Endodermal cell (in vitro differentiated cells): ENCODE results near the gene HP. TPM values are rescaled to one million over a fixed set of nuclear protein-coding genes. Genes with fewer than 3 reads are reported as not detected.

Experiments used
- DNase-seq: peaks from one replicate; pipeline ENCODE4 v3.0.0-alpha.2; 2017
- H3K27ac ChIP-seq: 2 replicates; pipeline ENCODE4 v1.5.1; 2013; ENCODE audit warnings: mild to moderate bottlenecking, low read depth, low read length, moderate library complexity
- H3K27me3 ChIP-seq: 2 replicates; pipeline ENCODE4 v1.6.1; 2013; ENCODE audit warnings: mild to moderate bottlenecking, low read length, moderate library complexity; ENCODE audit not compliant: insufficient read depth, control insufficient read depth, poor library complexity, severe bottlenecking
- H3K36me3 ChIP-seq: 2 replicates; pipeline ENCODE4 v1.7.0; 2013; ENCODE audit warnings: mild to moderate bottlenecking, low read length, moderate library complexity; ENCODE audit not compliant: control insufficient read depth, insufficient read depth
- H3K4me1 ChIP-seq: one replicate; pipeline ENCODE4 v1.7.0; 2013; ENCODE audit warnings: low read length; ENCODE audit not compliant: control insufficient read depth, insufficient read depth
- H3K4me3 ChIP-seq: 2 replicates; pipeline ENCODE4 v1.5.1; 2013; ENCODE audit warnings: mild to moderate bottlenecking, low read length, moderate library complexity
- H3K9ac ChIP-seq: 2 replicates; pipeline ENCODE4 v1.6.1; 2013; ENCODE audit warnings: mild to moderate bottlenecking, low read length, moderate library complexity; ENCODE audit not compliant: poor library complexity, severe bottlenecking; ENCODE audit errors: extremely low read depth
- H3K9me3 ChIP-seq: 2 replicates; pipeline ENCODE4 v1.6.1; 2013; ENCODE audit warnings: mild to moderate bottlenecking, low read length, moderate library complexity; ENCODE audit not compliant: control insufficient read depth
- H3K27ac Mint-ChIP-seq: 2 replicates; pipeline ENCODE4 v1.8.0; 2020; ENCODE audit warnings: mixed read lengths
- H3K27me3 Mint-ChIP-seq: 2 replicates; pipeline ENCODE4 v1.8.0; 2021; ENCODE audit warnings: mild to moderate bottlenecking, mixed read lengths; ENCODE audit not compliant: insufficient read depth
- H3K36me3 Mint-ChIP-seq: 2 replicates; pipeline ENCODE4 v1.8.0; 2020; ENCODE audit warnings: low read depth, mixed read lengths
- H3K4me1 Mint-ChIP-seq: 2 replicates; pipeline ENCODE4 v1.8.0; 2020; ENCODE audit warnings: mixed read lengths
- H3K4me3 Mint-ChIP-seq: 2 replicates; pipeline ENCODE4 v1.8.0; 2020; ENCODE audit warnings: mild to moderate bottlenecking, moderate library complexity, mixed read lengths
- H3K9me3 Mint-ChIP-seq: 2 replicates; pipeline ENCODE4 v1.8.0; 2020; ENCODE audit warnings: mild to moderate bottlenecking, mixed read lengths
- CTCF ChIP-seq: fragments of 200-600 bp; sonication (generic); conservative IDR thresholded peaks from 2 replicates; pipeline ENCODE4 v1.5.0; 2021; ENCODE audit warnings: antibody characterized with exemption, mild to moderate bottlenecking
- WGBS, 2 experiments: methylation state at CpG; one replicate each; pipeline versions ENCODE4 v1.1.5 to v1.1.7; 2013; ENCODE audit warnings: missing lambda C conversion rate in 2 of 2, mixed read lengths in 1 of 2; ENCODE audit not compliant: insufficient coverage in 1 of 2, insufficient read length in 1 of 2; 5-methylcytosine and 5-hydroxymethylcytosine counted together
- total RNA-seq, 2 donors: library from RNA; stranded (reverse); fragmentation: NEBNext Ultra II Directional in 1 of 2; extraction: Animal tissue kit (Norgen Biotek cat#: 25700) in 1 of 2; gene quantifications; 2 replicates in 1 of 2; 3 replicates in 1 of 2; pipeline ENCODE4 v1.2.1, GENCODE V29; 2021

HP gene
- total RNA-seq, 2 donors from 2014 or later, result 3.9 to 9.5 TPM

- H3K27ac ChIP-seq, result peak within 1 kb of the TSS; percentile 79
Measured at GRCh38 chr16:72093448-72094265, 39.4 kb downstream of the HP start, which contains the start of the genes DHX38 and TXNL4B. TSS of gene DHX38 (plus strand) at chr16:72093847. CDS start at chr16:72096158, 2,311 bp downstream. TSS of gene TXNL4B (minus strand) at chr16:72093620. CDS start at chr16:72090749, 2,871 bp downstream.

GRCh38 chr16:72094266-72094610, 39.9 kb downstream of the HP start:
- Mint-ChIP-seq H3K4me1 (peaks cover 16% of the 10 kb centered on the region), H3K9me3 (no peaks in the 10 kb centered on the region), H3K36me3 (peaks cover 40% of the 10 kb centered on the region), H3K27me3 (no peaks in the 10 kb centered on the region), H3K27ac (peak overlapping the region; percentile 98), H3K4me3 (peak overlapping the region; percentile 96)
- Histone ChIP-seq H3K9me3 (no peaks in the 10 kb centered on the region), H3K36me3 (peaks cover 45% of the 10 kb centered on the region), H3K4me1 (peaks cover 14% of the 10 kb centered on the region), H3K9ac (peak overlapping the region; percentile 84), H3K27ac (peak overlapping the region; percentile 79), H3K27me3 (no peaks in the 10 kb centered on the region), H3K4me3 (peak overlapping the region; percentile 92)
- TF ChIP-seq CTCF, result no peak
- DNase-seq, result no peak
- 3 to 7% methylated on average over 5 to 11 of the region's 11 CpGs for WGBS, 2 experiments

More at GRCh38 chr16:72093448-72094265, 39.4 kb downstream of the HP start, which contains the start of the genes DHX38 and TXNL4B:
- H3K9me3 Mint-ChIP-seq, result no peaks in the 10 kb centered on the region
- H3K27me3 Mint-ChIP-seq, result no peaks in the 10 kb centered on the region
- Histone ChIP-seq H3K9ac (peak within 1 kb of the TSS; percentile 84), H3K9me3 (no peaks in the 10 kb centered on the region), H3K27me3 (no peaks in the 10 kb centered on the region), H3K4me1 (peaks cover 14% of the 10 kb centered on the region), H3K36me3 (peaks cover 46% of the 10 kb centered on the region), H3K4me3 (peak within 1 kb of the TSS; percentile 92)
- 0% methylated on average over 25 to 43 of the region's 43 CpGs for WGBS, 2 experiments
- no peak for TF ChIP-seq CTCF
- peaks cover 40% of the 10 kb centered on the region for H3K36me3 Mint-ChIP-seq
- H3K27ac Mint-ChIP-seq, result peak within 1 kb of the TSS; percentile 98
- H3K4me1 Mint-ChIP-seq, result peaks cover 16% of the 10 kb centered on the region
- H3K4me3 Mint-ChIP-seq, result peak within 1 kb of the TSS; percentile 96
- peak; percentile 97 for DNase-seq

- Histone ChIP-seq H3K4me1 (peaks cover 10% of the 10 kb centered on the region), H3K36me3 (peaks cover 76% of the 10 kb centered on the region), H3K4me3 (no peak overlapping the region), H3K27ac (no peak overlapping the region), H3K9ac (no peak overlapping the region), H3K27me3 (no peaks in the 10 kb centered on the region), H3K9me3 (no peaks in the 10 kb centered on the region)
- 82 to 89% methylated on average over 8 to 15 of the region's 15 CpGs for WGBS, 2 experiments
- Mint-ChIP-seq H3K36me3 (peaks cover 72% of the 10 kb centered on the region), H3K9me3 (no peaks in the 10 kb centered on the region), H3K4me1 (peaks cover 11% of the 10 kb centered on the region), H3K4me3 (no peak overlapping the region), H3K27me3 (no peaks in the 10 kb centered on the region), H3K27ac (no peak overlapping the region)
- DNase-seq, result peak; percentile 78
- TF ChIP-seq CTCF, result no peak
Measured at GRCh38 chr16:72098936-72099335, 44.6 kb downstream of the HP start.
